ENCODE data around the gene LSAMP. TPM values are rescaled to one million over a fixed set of nuclear protein-coding genes. Genes with fewer than 3 reads are reported as not detected.
"Not testable (repeated sequence)": the region's sequence is repeated elsewhere in the genome, so short reads cannot be mapped to it uniquely, and the experiment has no call there.

The LSAMP gene
- total and polyA plus RNA-seq, 4 experiments from 2014 or later, result not detected

GRCh38 chr3:116077557-116077956 lies 367.7 kb downstream of the LSAMP start:
- POLR2A ChIA-PET (ENCODE audit: partially characterized antibody), result no interaction called here
- peaks cover 0 to 3% (median 0%) of the 10 kb centered on the region in 8 donors for H3K9me3 Mint-ChIP-seq
- Histone ChIP-seq H3K4me3 (ENCODE audit: low read length in 2 of 2) (no peak overlapping the region), H3K27ac (ENCODE audit: low read depth, low read length) (no peak overlapping the region), H3K4me1 (ENCODE audit: insufficient read depth, low read length) (no peaks in the 10 kb centered on the region), H3K36me3 (ENCODE audit: insufficient read depth, low read length) (no peaks in the 10 kb centered on the region), H3K9me3 (ENCODE audit: control insufficient read depth in 1 of 2, low read length in 2 of 2) (no peaks in the 10 kb centered on the region), H3K27me3 (ENCODE audit: insufficient read depth, low read length) (no peaks in the 10 kb centered on the region)
- H3K4me3 Mint-ChIP-seq, result no peak overlapping the region
- H3K4me1 Mint-ChIP-seq, result no peaks in the 10 kb centered on the region
- H3K36me3 Mint-ChIP-seq, result no peaks in the 10 kb centered on the region
- CTCF ChIA-PET (ENCODE audit: partially characterized antibody), result no interaction called here
- no peak for DNase-seq
- intact Hi-C loops (cut with micrococcal nuclease), result no loop called here
- no peak overlapping the region for H3K27ac Mint-ChIP-seq
- H3K27me3 Mint-ChIP-seq, result no peaks in the 10 kb centered on the region

GRCh38 chr3:116077059-116077458 lies 368.2 kb downstream of the LSAMP start:
- intact Hi-C loops (cut with micrococcal nuclease), result no loop called here
- ChIA-PET POLR2A (ENCODE audit: partially characterized antibody) (no interaction called here), CTCF (ENCODE audit: partially characterized antibody) (no interaction called here)
- Mint-ChIP-seq H3K9me3 (peaks cover 0 to 3% (median 0%) of the 10 kb centered on the region in 8 donors), H3K36me3 (no peaks in the 10 kb centered on the region), H3K27ac (no peak overlapping the region), H3K27me3 (no peaks in the 10 kb centered on the region), H3K4me1 (no peaks in the 10 kb centered on the region), H3K4me3 (no peak overlapping the region)
- H3K36me3 ChIP-seq (ENCODE audit: insufficient read depth, low read length), result no peaks in the 10 kb centered on the region
- H3K27ac ChIP-seq (ENCODE audit: low read depth, low read length), result no peak overlapping the region
- no peaks in the 10 kb centered on the region for H3K9me3 ChIP-seq (ENCODE audit: control insufficient read depth in 1 of 2, low read length in 2 of 2)
- no peak for DNase-seq
- H3K4me1 ChIP-seq (ENCODE audit: insufficient read depth, low read length), result no peaks in the 10 kb centered on the region
- H3K4me3 ChIP-seq (ENCODE audit: low read length in 2 of 2), result no peak overlapping the region
- H3K27me3 ChIP-seq (ENCODE audit: insufficient read depth, low read length), result no peaks in the 10 kb centered on the region

GRCh38 chr3:116070516-116071278 lies 374.6 kb downstream of the LSAMP start:
- H3K9me3 ChIP-seq (ENCODE audit: control insufficient read depth in 1 of 2, low read length in 2 of 2); H3K4me1 ChIP-seq (ENCODE audit: insufficient read depth, low read length); H3K27ac ChIP-seq (ENCODE audit: low read depth, low read length); DNase-seq; H3K4me3 Mint-ChIP-seq; H3K4me3 ChIP-seq (ENCODE audit: low read length in 2 of 2); POLR2A ChIA-PET (ENCODE audit: partially characterized antibody); H3K27me3 Mint-ChIP-seq; intact Hi-C loops (cut with micrococcal nuclease); H3K9me3 Mint-ChIP-seq; H3K36me3 Mint-ChIP-seq; H3K27me3 ChIP-seq (ENCODE audit: insufficient read depth, low read length); H3K36me3 ChIP-seq (ENCODE audit: insufficient read depth, low read length); H3K4me1 Mint-ChIP-seq; H3K27ac Mint-ChIP-seq: not testable (repeated sequence)
- CTCF ChIA-PET (ENCODE audit: partially characterized antibody), result interaction anchor here (0.9 kb wide), 1 partner anchor 17 kb away, joined by 3 read pairs; no protein-coding TSS in a partner anchor

GRCh38 chr3:116070061-116070460 lies 375.2 kb downstream of the LSAMP start:
- Mint-ChIP-seq H3K4me1 (no peaks in the 10 kb centered on the region), H3K27me3 (no peaks in the 10 kb centered on the region), H3K36me3 (no peaks in the 10 kb centered on the region), H3K27ac (no peak overlapping the region), H3K4me3 (no peak overlapping the region), H3K9me3 (peaks cover 0 to 3% (median 0%) of the 10 kb centered on the region in 8 donors)
- ChIA-PET POLR2A (ENCODE audit: partially characterized antibody) (no interaction called here), CTCF (ENCODE audit: partially characterized antibody) (interaction anchor here (0.9 kb wide), 1 partner anchor 17 kb away, joined by 3 read pairs; no protein-coding TSS in a partner anchor)
- H3K9me3 ChIP-seq (ENCODE audit: control insufficient read depth in 1 of 2, low read length in 2 of 2), result no peaks in the 10 kb centered on the region
- intact Hi-C loops (cut with micrococcal nuclease), result no loop called here
- H3K27ac ChIP-seq (ENCODE audit: low read depth, low read length), result no peak overlapping the region
- H3K27me3 ChIP-seq (ENCODE audit: insufficient read depth, low read length), result no peaks in the 10 kb centered on the region
- no peak for DNase-seq
- no peaks in the 10 kb centered on the region for H3K36me3 ChIP-seq (ENCODE audit: insufficient read depth, low read length)
- no peaks in the 10 kb centered on the region for H3K4me1 ChIP-seq (ENCODE audit: insufficient read depth, low read length)
- no peak overlapping the region for H3K4me3 ChIP-seq (ENCODE audit: low read length in 2 of 2)

- intact Hi-C loops (cut with micrococcal nuclease), result no loop called here
- H3K9me3 ChIP-seq (ENCODE audit: control insufficient read depth in 1 of 2, low read length in 2 of 2), result no peaks in the 10 kb centered on the region
- no peak overlapping the region for H3K4me3 Mint-ChIP-seq
- CTCF ChIA-PET (ENCODE audit: partially characterized antibody), result interaction anchor here (1.3 kb wide), 1 partner anchor 9 kb away, joined by 3 read pairs; no protein-coding TSS in a partner anchor
- H3K27me3 ChIP-seq (ENCODE audit: insufficient read depth, low read length), result no peaks in the 10 kb centered on the region
- DNase-seq, result no peak
- peaks cover 0 to 3% (median 0%) of the 10 kb centered on the region in 8 donors for H3K9me3 Mint-ChIP-seq
- POLR2A ChIA-PET (ENCODE audit: partially characterized antibody), result no interaction called here
- H3K36me3 Mint-ChIP-seq, result no peaks in the 10 kb centered on the region
- no peak overlapping the region for H3K27ac Mint-ChIP-seq
- H3K4me3 ChIP-seq (ENCODE audit: low read length in 2 of 2), result no peak overlapping the region
- H3K27ac ChIP-seq (ENCODE audit: low read depth, low read length), result no peak overlapping the region
- H3K4me1 Mint-ChIP-seq, result no peaks in the 10 kb centered on the region
- no peaks in the 10 kb centered on the region for H3K27me3 Mint-ChIP-seq
- no peaks in the 10 kb centered on the region for H3K36me3 ChIP-seq (ENCODE audit: insufficient read depth, low read length)
- no peaks in the 10 kb centered on the region for H3K4me1 ChIP-seq (ENCODE audit: insufficient read depth, low read length)
Observed at GRCh38 chr3:116069024-116069423, 376.3 kb downstream of the LSAMP start.

GRCh38 chr3:116067326-116067725 lies 378.0 kb downstream of the LSAMP start:
- Mint-ChIP-seq H3K4me1 (no peaks in the 10 kb centered on the region), H3K36me3 (no peaks in the 10 kb centered on the region), H3K27ac (no peak overlapping the region), H3K9me3 (peaks cover 0 to 3% (median 0%) of the 10 kb centered on the region in 8 donors), H3K4me3 (no peak overlapping the region), H3K27me3 (no peaks in the 10 kb centered on the region)
- H3K4me3 ChIP-seq (ENCODE audit: low read length in 2 of 2), result no peak overlapping the region
- H3K27me3 ChIP-seq (ENCODE audit: insufficient read depth, low read length), result no peaks in the 10 kb centered on the region
- H3K9me3 ChIP-seq (ENCODE audit: control insufficient read depth in 1 of 2, low read length in 2 of 2), result no peaks in the 10 kb centered on the region
- H3K4me1 ChIP-seq (ENCODE audit: insufficient read depth, low read length), result no peaks in the 10 kb centered on the region
- no peaks in the 10 kb centered on the region for H3K36me3 ChIP-seq (ENCODE audit: insufficient read depth, low read length)
- CTCF ChIA-PET (ENCODE audit: partially characterized antibody), result no interaction called here
- POLR2A ChIA-PET (ENCODE audit: partially characterized antibody), result no interaction called here
- H3K27ac ChIP-seq (ENCODE audit: low read depth, low read length), result no peak overlapping the region
- DNase-seq, result no peak
- intact Hi-C loops (cut with micrococcal nuclease), result no loop called here

- no peak overlapping the region for H3K4me3 Mint-ChIP-seq
- POLR2A ChIA-PET (ENCODE audit: partially characterized antibody), result no interaction called here
Observed at GRCh38 chr3:116065501-116065900, 379.8 kb downstream of the LSAMP start.

More at GRCh38 chr3:116065501-116065900, 379.8 kb downstream of the LSAMP start:
- H3K27ac Mint-ChIP-seq, result no peak overlapping the region
- H3K4me3 ChIP-seq (ENCODE audit: low read length in 2 of 2), result no peak overlapping the region
- CTCF ChIA-PET (ENCODE audit: partially characterized antibody), result no interaction called here
- H3K27ac ChIP-seq (ENCODE audit: low read depth, low read length), result no peak overlapping the region
- H3K4me1 Mint-ChIP-seq, result no peaks in the 10 kb centered on the region
- H3K36me3 ChIP-seq (ENCODE audit: insufficient read depth, low read length), result no peaks in the 10 kb centered on the region
- no peaks in the 10 kb centered on the region for H3K36me3 Mint-ChIP-seq
- H3K4me1 ChIP-seq (ENCODE audit: insufficient read depth, low read length), result no peaks in the 10 kb centered on the region
- intact Hi-C loops (cut with micrococcal nuclease), result no loop called here
- no peaks in the 10 kb centered on the region for H3K9me3 ChIP-seq (ENCODE audit: control insufficient read depth in 1 of 2, low read length in 2 of 2)
- no peaks in the 10 kb centered on the region for H3K27me3 ChIP-seq (ENCODE audit: insufficient read depth, low read length)
- H3K9me3 Mint-ChIP-seq, result peaks cover 0 to 3% (median 0%) of the 10 kb centered on the region in 8 donors
- H3K27me3 Mint-ChIP-seq, result no peaks in the 10 kb centered on the region
- no peak for DNase-seq

All from CD4-positive, alpha-beta memory T cell (primary cell).